ENCODE measurements around the gene UNC13B.
"Not testable (repeated sequence)": the region's sequence is repeated elsewhere in the genome, so short reads cannot be mapped to it uniquely, and the experiment has no call there.

UNC13B gene

DNA sequence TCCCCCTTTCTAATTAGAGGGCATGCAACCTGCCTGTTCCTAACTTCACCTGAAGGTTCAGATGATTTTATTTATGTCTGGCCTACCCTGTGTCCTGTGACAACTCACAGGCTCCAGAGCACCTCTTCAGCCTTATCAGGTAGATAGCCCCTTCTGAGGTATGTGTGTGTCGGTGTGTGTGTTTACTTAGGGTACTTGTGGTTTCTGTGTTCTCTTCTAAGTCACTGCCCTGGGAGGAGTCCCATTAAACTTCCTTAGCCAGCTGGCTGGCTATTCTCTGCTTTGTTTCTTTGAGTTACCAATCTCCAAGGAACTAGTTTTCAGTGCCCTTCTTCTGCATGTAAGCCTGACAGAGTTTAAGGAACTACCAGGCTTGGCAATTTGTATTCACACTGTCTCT lies 74.9 kb downstream of the UNC13B start:
- in situ Hi-C loops (cut with HindIII; ENCODE audit: low sequenced_read_pairs) = no loop called here
- TF ChIP-seq, protein P1, sequence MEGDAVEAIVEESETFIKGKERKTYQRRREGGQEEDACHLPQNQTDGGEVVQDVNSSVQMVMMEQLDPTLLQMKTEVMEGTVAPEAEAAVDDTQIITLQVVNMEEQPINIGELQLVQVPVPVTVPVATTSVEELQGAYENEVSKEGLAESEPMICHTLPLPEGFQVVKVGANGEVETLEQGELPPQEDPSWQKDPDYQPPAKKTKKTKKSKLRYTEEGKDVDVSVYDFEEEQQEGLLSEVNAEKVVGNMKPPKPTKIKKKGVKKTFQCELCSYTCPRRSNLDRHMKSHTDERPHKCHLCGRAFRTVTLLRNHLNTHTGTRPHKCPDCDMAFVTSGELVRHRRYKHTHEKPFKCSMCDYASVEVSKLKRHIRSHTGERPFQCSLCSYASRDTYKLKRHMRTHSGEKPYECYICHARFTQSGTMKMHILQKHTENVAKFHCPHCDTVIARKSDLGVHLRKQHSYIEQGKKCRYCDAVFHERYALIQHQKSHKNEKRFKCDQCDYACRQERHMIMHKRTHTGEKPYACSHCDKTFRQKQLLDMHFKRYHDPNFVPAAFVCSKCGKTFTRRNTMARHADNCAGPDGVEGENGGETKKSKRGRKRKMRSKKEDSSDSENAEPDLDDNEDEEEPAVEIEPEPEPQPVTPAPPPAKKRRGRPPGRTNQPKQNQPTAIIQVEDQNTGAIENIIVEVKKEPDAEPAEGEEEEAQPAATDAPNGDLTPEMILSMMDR (IDR thresholded peaks at IDR 0.05; ENCODE audit: low read depth, low read length, missing control alignments) = no peak
- H3K4me3 ChIP-seq (ENCODE audit: low read depth, low read length) = no peak overlapping the region
- DNase-seq (ENCODE audit: low read depth) = no peak

DNA sequence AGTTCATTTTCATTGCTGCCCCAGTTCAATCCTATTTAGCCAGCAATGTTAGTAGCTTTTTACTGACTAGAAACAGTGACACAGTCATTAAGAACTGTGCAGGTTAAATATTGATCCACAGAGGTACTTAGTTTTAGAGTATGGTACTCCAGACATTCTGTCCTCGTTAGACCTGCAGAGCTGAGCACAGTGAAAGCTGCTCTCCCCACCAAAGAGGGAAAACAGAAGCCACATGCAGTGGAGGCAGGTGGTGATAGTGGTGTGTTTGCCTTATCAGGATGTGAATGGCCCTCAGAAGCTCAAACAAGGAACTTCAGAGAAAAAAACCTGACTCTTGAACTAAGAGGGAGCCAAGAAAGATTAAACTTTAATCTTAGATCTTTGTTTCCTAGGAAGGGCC lies 75.5 kb downstream of the UNC13B start:
- H3K4me3 ChIP-seq (ENCODE audit: low read depth, low read length) = no peak overlapping the region
- no peak for DNase-seq (ENCODE audit: low read depth)
- in situ Hi-C loops (cut with HindIII; ENCODE audit: low sequenced_read_pairs) = no loop called here
- TF ChIP-seq, protein P1 (IDR thresholded peaks at IDR 0.05; ENCODE audit: low read depth, low read length, missing control alignments) = no peak

DNA sequence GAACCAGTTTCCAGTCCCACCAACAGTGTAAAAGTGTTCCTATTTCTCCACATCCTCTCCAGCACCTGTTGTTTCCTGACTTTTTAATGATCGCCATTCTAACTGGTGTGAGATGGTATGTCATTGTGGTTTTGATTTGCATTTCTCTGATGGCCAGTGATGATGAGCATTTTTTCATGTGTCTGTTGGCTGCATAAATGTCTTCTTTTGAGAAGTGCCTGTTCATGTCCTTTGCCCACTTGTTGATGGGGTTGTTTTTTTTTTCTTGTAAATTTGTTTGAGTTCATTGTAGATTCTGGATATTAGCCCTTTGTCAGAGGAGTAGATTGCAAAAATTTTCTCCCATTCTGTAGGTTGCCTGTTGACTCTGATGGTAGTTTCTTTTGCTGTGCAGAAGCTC lies 84.1 kb downstream of the UNC13B start:
- H3K4me3 ChIP-seq (ENCODE audit: low read depth, low read length); in situ Hi-C loops (cut with HindIII; ENCODE audit: low sequenced_read_pairs); DNase-seq (ENCODE audit: low read depth): not testable (repeated sequence)

DNA sequence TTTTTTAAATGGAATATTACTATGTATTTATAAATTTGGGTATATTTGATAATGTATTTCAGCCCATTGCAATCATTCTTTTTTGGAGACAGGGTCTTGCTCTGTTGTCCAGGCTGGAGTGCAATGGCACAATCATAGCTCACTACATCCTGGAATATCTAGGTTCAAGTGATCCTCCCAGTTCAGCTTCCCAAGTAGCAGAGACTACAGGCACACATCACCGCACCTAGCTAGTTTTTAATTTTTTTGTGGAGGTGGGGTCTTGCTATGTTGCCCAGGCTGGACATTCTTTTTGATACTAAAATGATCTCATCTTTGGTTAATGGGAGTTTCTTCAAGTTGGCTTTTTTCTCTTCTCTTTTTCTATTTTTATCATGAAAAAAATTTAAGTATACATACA lies 91.3 kb downstream of the UNC13B start:
- H3K4me3 ChIP-seq (ENCODE audit: low read depth, low read length) = no peak overlapping the region
- in situ Hi-C loops (cut with HindIII; ENCODE audit: low sequenced_read_pairs) = no loop called here
- no peak for DNase-seq (ENCODE audit: low read depth)
- TF ChIP-seq, protein P1 (IDR thresholded peaks at IDR 0.05; ENCODE audit: low read depth, low read length, missing control alignments) = no peak

DNA sequence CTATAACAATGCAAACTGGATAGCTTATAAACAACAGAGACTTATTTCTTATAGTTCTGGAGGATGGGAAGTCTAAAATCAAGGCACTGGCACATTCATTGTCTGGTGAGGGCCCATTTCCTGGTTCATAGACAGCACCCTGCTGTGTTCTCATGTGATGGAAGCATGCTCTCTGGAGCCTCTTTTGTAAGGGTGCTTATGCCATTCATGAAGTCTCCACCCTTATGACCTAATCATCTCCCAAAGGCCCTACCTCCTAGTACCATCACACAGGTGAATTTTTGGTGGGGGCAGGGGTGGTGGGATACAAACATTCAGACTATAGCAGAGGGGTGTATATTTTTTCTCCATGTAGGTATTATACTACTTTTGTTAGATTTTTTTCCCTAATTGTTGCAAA lies 92.4 kb downstream of the UNC13B start:
- no peak for DNase-seq (ENCODE audit: low read depth)
- TF ChIP-seq, protein P1 (IDR thresholded peaks at IDR 0.05; ENCODE audit: low read depth, low read length, missing control alignments) = no peak
- no peak overlapping the region for H3K4me3 ChIP-seq (ENCODE audit: low read depth, low read length)
- in situ Hi-C loops (cut with HindIII; ENCODE audit: low sequenced_read_pairs) = no loop called here

DNA sequence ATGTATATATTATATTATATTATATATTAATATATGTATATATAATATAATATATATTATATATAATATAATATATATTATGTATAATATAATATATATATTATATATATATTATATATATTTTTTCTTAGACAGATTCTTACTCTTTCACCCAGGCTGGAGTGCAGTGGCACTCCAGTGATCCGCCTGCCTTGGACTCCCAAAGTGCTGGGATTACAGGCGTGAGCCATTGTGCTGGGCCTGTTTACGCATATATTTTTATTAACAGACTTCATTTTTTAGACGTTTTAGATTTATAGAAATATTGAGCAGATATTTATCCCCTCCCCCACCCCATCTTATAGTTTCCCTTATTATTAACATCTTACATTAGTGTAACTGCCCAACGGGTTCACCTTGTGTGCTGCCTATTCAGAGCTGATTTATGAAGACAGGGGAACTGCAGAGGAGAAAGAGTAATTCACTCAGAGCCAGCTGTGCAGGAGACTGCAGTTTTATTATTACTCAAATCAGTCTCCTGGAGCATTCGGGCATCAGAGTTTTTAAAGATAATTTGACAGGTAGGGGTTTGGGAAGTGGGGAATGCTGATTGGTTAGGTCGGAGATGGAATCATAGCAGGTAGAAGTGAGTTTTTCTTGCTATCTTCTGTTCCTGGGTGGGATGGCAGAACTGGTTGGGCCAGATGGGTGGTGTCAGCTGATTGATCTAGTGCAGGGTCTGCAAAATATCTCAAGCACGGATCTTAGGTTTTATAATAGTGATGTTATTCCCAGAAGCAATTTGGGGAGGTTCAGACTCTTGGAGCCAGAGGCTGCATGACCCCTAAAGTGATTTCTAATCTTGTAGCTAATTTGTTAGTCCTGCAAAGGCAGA lies 93.4 kb downstream of the UNC13B start:
- TF ChIP-seq, protein P1 (IDR thresholded peaks at IDR 0.05; ENCODE audit: low read depth, low read length, missing control alignments) = no peak
- in situ Hi-C loops (cut with HindIII; ENCODE audit: low sequenced_read_pairs) = no loop called here
- no peak for DNase-seq (ENCODE audit: low read depth)
- no peak overlapping the region for H3K4me3 ChIP-seq (ENCODE audit: low read depth, low read length)

DNA sequence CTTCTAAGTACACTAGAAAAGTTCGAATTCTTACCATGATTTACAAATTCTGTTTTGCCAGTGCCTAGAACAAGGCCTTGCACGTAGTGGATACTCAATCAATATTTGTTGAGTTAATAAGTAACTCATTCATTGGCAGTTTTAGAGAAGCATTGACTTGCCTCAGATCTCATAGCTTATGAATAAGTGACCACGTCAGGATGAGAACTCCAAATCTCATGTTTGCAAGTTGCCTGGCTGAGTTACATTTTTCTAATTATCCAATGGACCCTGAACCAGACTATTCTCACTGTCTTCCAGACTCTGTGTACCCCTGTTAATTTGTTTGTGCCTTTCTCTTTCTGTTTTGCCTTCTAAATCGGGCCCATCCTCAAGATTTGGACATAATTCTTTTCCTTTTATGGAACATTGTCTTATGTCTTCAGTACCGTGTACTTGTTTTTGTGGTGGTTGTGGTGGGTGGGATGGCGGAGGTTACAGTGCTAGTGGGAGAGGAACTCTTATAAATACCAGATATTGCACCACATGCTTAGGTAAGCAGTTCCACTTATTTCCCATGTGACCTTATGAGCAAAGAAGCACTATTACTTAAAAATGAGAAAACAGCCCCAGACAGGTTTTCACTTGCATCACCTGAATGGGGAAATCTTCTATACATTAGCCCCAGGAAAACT lies 96.3 kb downstream of the UNC13B start:
- TF ChIP-seq, protein P1 (IDR thresholded peaks at IDR 0.05; ENCODE audit: low read depth, low read length, missing control alignments) = no peak
- in situ Hi-C loops (cut with HindIII; ENCODE audit: low sequenced_read_pairs) = no loop called here
- DNase-seq (ENCODE audit: low read depth) = no peak
- no peak overlapping the region for H3K4me3 ChIP-seq (ENCODE audit: low read depth, low read length)

All from astrocyte of the cerebellum (primary cell).